Esophagus squamous epithelium (tissue), 5 donors: ENCODE results near the gene LYRM7. TPM values are rescaled to one million over a fixed set of nuclear protein-coding genes. Genes with fewer than 3 reads are reported as not detected.
A peak's percentile ranks its signal among the peaks of the same experiment; 100 is the strongest.

Source experiments
- DNase-seq: peaks from one replicate; lab custom pipeline; 2025; lab: John Stamatoyannopoulos, UW
- H3K27ac ChIP-seq, 4 donors: fragments of 200-600 bp; sonication (generic); one replicate each; pipeline ENCODE4 v1.5.1; 2016 to 2019; ENCODE audit warnings: mild to moderate bottlenecking in 1 of 4
- H3K27me3 ChIP-seq, 4 donors: fragments of 200-600 bp; sonication (generic); 1 replicate in 3 of 4; 2 replicates in 1 of 4; pipeline versions ENCODE4 v1.5.1 to v1.6.0; 2017 to 2021; ENCODE audit warnings: antibody characterized with exemption in 1 of 4
- H3K36me3 ChIP-seq, 3 donors: fragments of 200-600 bp; sonication (generic); one replicate each; pipeline ENCODE4 v1.5.1; 2016 to 2019
- H3K4me1 ChIP-seq, 3 donors: fragments of 200-600 bp; sonication (generic); one replicate each; pipeline ENCODE4 v1.5.1; 2017 to 2019
- H3K4me3 ChIP-seq, 4 donors: fragments of 200-600 bp; sonication (generic); 1 replicate in 3 of 4; 2 replicates in 1 of 4; pipeline ENCODE4 v1.5.1; 2016 to 2019; ENCODE audit warnings: mild to moderate bottlenecking in 2 of 4, moderate library complexity in 1 of 4
- H3K9me3 ChIP-seq, 3 donors: fragments of 200-600 bp; sonication (generic); one replicate each; pipeline ENCODE4 v1.5.1; 2016 to 2019
- POLR2A ChIP-seq, 4 donors: fragments of 450-650 bp; IDR thresholded peaks; one replicate each; pipeline ENCODE4 v1.6.1; 2017; ENCODE audit warnings: antibody characterized with exemption in 4 of 4, mild to moderate bottlenecking in 4 of 4, moderate library complexity in 3 of 4
- WGBS, 2 donors: methylation state at CpG; one replicate each; pipeline ENCODE4 v1.1.5; 2018; 5-methylcytosine and 5-hydroxymethylcytosine counted together
- intact Hi-C: fragments of 100-400 bp; cut with DNase I; formaldehyde crosslinking; loops from one replicate; pipeline ENCODE4 v1.15.0; 2022
- total RNA-seq, 4 donors: library from RNA; depleted of rRNA; stranded (reverse); fragments of >200 nt; gene quantifications; one replicate each; pipeline ENCODE4 v1.1.0, GENCODE V29; 2016
- TF ChIP-seq, protein P1 (sequence below), 6 experiments: fragments of 450-650 bp in 4 of 6; fragments of 200-600 bp in 2 of 6; sonication (generic) in 2 of 6; IDR thresholded peaks; one replicate each; pipeline ENCODE4 v1.5.1; 2016 to 2019; ENCODE audit warnings: antibody characterized with exemption in 6 of 6, mild to moderate bottlenecking in 4 of 6, moderate library complexity in 4 of 6
- donor health status: DM: yes; HTN: yes; CAD: no.

The LYRM7 gene
- total RNA-seq, 4 donors from 2014 or later: 4.1 to 9.3 (median 6.4) TPM

DNA sequence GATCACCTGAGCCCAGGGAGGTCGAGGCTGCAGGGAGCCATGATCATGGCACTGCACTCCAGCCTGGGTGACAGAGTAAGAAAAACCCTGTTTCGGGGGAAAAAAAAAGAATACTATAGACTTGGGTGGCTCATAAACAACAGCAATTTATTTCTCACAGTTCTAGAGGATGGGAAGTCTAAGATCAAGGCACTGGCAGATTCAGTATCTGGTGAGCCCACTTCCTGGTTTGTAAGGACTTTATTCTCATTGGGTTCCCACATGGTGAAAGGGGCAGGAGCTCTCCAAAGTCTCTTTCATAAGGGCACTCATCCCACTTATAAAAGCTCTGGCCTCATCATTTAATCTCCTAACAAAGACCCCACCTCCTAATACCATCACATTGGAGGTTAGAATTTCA, 14.4 kb upstream of the LYRM7 start:
- no peak for DNase-seq
- WGBS, 2 donors: 100% methylated on average over 2 of the region's 2 CpGs
- Histone ChIP-seq H3K27me3 (no peaks in the 10 kb centered on the region), H3K4me3 (no peak overlapping the region), H3K9me3 (no peaks in the 10 kb centered on the region), H3K4me1 (peaks cover 0 to 16% (median 0%) of the 10 kb centered on the region in 3 donors), H3K36me3 (peaks cover 4 to 51% (median 11%) of the 10 kb centered on the region in 3 donors), H3K27ac (no peak overlapping the region)
- intact Hi-C loops: no loop called here
- no peak for TF ChIP-seq POLR2A (IDR thresholded peaks at IDR 0.05)
- TF ChIP-seq, protein P1, sequence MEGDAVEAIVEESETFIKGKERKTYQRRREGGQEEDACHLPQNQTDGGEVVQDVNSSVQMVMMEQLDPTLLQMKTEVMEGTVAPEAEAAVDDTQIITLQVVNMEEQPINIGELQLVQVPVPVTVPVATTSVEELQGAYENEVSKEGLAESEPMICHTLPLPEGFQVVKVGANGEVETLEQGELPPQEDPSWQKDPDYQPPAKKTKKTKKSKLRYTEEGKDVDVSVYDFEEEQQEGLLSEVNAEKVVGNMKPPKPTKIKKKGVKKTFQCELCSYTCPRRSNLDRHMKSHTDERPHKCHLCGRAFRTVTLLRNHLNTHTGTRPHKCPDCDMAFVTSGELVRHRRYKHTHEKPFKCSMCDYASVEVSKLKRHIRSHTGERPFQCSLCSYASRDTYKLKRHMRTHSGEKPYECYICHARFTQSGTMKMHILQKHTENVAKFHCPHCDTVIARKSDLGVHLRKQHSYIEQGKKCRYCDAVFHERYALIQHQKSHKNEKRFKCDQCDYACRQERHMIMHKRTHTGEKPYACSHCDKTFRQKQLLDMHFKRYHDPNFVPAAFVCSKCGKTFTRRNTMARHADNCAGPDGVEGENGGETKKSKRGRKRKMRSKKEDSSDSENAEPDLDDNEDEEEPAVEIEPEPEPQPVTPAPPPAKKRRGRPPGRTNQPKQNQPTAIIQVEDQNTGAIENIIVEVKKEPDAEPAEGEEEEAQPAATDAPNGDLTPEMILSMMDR (IDR thresholded peaks at IDR 0.05): no peak

DNA sequence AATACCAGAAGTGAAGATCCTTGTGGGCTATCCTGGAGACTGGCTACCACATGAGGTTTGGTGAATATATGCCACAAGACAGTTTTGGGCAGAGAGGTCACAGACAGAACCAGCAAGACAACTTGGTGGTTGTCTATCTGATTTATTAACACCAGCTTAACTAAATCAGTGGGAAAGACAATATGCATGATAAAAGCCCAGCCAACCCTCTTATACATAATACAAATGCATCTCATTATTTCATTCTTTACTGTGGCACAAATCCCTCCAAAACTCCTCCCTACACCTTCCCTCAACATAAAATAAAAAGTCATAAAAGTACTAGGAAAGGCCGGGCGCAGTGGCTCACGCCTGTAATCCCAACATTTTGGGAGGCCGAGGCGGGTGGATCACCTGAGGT, 13.8 kb upstream of the LYRM7 start:
- no peak overlapping the region for H3K4me3 ChIP-seq
- no peaks in the 10 kb centered on the region for H3K27me3 ChIP-seq
- no peak for DNase-seq
- intact Hi-C loops: no loop called here
- no peaks in the 10 kb centered on the region for H3K9me3 ChIP-seq
- no peak overlapping the region for H3K27ac ChIP-seq
- WGBS, 2 donors: 94 to 95% methylated on average over 3 to 5 of the region's 5 CpGs
- peaks cover 4 to 57% (median 11%) of the 10 kb centered on the region in 3 donors for H3K36me3 ChIP-seq
- H3K4me1 ChIP-seq: peaks cover 0 to 16% (median 0%) of the 10 kb centered on the region in 3 donors
- TF ChIP-seq, protein P1 (IDR thresholded peaks at IDR 0.05): no peak
- TF ChIP-seq POLR2A (IDR thresholded peaks at IDR 0.05): no peak

DNA sequence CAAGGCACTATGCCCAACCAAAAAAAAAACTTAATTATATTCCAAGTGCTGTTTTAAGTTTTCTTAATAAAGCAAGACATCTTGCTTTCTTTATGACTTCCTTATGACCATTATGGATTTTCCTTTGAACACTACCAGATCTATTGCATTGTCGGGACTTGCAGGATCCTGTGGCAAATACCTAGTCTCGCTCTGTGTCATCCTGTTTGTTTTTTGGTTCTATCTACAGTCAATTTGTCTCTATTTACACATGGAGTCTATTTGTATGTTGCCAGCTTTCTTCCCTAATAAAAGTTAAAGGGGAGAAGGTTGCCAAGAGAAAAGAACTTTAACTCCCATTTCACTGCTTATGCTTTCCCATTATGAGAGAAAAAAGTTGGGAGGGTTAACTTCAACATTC, 10.6 kb upstream of the LYRM7 start:
- TF ChIP-seq, protein P1 (IDR thresholded peaks at IDR 0.05): no peak
- no peak for TF ChIP-seq POLR2A (IDR thresholded peaks at IDR 0.05)
- Histone ChIP-seq H3K36me3 (peaks cover 4 to 69% (median 11%) of the 10 kb centered on the region in 3 donors), H3K27ac (no peak overlapping the region), H3K9me3 (no peaks in the 10 kb centered on the region), H3K27me3 (no peaks in the 10 kb centered on the region), H3K4me3 (no peak overlapping the region), H3K4me1 (peaks cover 4 to 34% (median 6%) of the 10 kb centered on the region in 3 donors)
- WGBS, 2 donors: 33 to 35% methylated on average over 2 of the region's 2 CpGs
- intact Hi-C loops: loop anchor here (10.0 kb wide), 2 partner anchors 95 to 245 kb away; no protein-coding TSS in a partner anchor
- DNase-seq: no peak

DNA sequence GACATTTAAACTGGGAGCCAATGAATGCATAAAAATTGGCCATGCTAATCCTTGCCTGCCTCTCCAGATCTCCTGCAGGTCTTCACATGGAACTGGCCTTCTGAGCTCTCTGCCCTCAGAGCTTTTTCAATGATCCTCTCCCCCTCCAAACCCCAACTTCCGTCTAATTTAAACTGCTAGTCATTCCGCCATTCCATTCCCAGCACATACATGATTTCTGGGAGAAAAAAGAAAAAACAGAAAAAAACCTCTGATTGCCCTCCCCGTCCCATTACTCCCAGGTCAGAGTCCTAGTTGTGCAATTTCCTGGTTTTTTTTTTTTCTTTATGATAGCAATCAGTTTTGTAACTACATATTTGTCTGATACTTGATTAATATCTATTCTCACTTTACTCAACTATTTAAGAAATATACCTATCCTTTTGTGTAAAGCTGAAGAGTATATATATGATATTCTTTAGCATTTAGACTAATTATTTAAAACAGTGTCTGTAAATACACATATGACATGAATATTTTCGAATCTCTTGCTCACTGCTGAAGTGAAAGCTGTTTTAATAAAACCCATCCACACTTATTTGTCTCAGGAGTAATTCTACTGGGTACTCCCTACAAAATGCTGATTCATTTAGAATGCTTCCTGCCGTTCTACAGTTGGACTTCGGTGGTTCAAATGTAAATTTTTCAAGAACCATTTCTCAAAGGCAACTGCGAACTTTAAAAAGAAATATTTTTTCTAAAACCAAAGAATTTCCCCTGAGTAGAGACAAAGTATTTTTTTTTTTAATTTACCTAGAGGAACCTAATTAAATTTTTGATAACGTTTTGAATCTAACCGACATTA, 7.2 kb upstream of the LYRM7 start:
- 9 to 10% methylated on average over 9 of the region's 9 CpGs for WGBS, 2 donors
- H3K36me3 ChIP-seq: peaks cover 4 to 47% (median 11%) of the 10 kb centered on the region in 3 donors
- H3K27me3 ChIP-seq: no peaks in the 10 kb centered on the region
- H3K4me3 ChIP-seq: peak overlapping the region; percentile 66 to 97 (median 93)
- TF ChIP-seq, protein P1 (IDR thresholded peaks at IDR 0.05): no peak
- no peak for TF ChIP-seq POLR2A (IDR thresholded peaks at IDR 0.05)
- intact Hi-C loops: loop anchor here (10.0 kb wide), 2 partner anchors 91 to 241 kb away; no protein-coding TSS in a partner anchor
- H3K27ac ChIP-seq: peak overlapping the region; percentile 94 to 99 (median 98)
- DNase-seq: no peak
- H3K4me1 ChIP-seq: peaks cover 6 to 43% (median 11%) of the 10 kb centered on the region in 3 donors
- H3K9me3 ChIP-seq: no peaks in the 10 kb centered on the region
